Right atrium auricular region (tissue), 2 donors: ENCODE measurements around the gene SLC66A2. TPM values are rescaled to one million over a fixed set of nuclear protein-coding genes. Genes with fewer than 3 reads are reported as not detected.

ENCODE experiments used
- DNase-seq: peaks from one replicate; pipeline ENCODE4 v3.0.0-alpha.2; 2019; ENCODE audit warnings: low spot score
- H3K27ac ChIP-seq, 2 donors: fragments of 200-600 bp; sonication (generic); 1 replicate in 1 of 2; 2 replicates in 1 of 2; pipeline ENCODE4 v1.5.1; 2016 to 2019
- H3K27me3 ChIP-seq, 2 donors: fragments of 200-600 bp; sonication (generic); one replicate each; pipeline versions ENCODE4 v1.5.1 to v1.6.0; 2017 to 2019
- H3K36me3 ChIP-seq: fragments of 200-600 bp; sonication (generic); one replicate; pipeline ENCODE4 v1.5.1; 2016
- H3K4me1 ChIP-seq, 2 donors: fragments of 200-600 bp; sonication (generic); one replicate each; pipeline versions ENCODE4 v1.5.1 to v1.6.0; 2017 to 2019
- H3K4me3 ChIP-seq, 2 donors: fragments of 200-600 bp; sonication (generic); 1 replicate in 1 of 2; 2 replicates in 1 of 2; pipeline ENCODE4 v1.5.1; 2017 to 2019; ENCODE audit warnings: mild to moderate bottlenecking in 1 of 2, moderate library complexity in 1 of 2
- H3K9me3 ChIP-seq, 2 donors: fragments of 200-600 bp; sonication (generic); one replicate each; pipeline ENCODE4 v1.5.1; 2019
- total RNA-seq, 2 donors: library from RNA; depleted of rRNA; stranded (reverse); fragments of >200 nt; gene quantifications; one replicate each; pipeline ENCODE4 v1.1.0, GENCODE V29; 2016
- TF ChIP-seq, protein P1 (sequence below), 2 donors: fragments of 200-600 bp; sonication (generic); IDR thresholded peaks; one replicate each; pipeline ENCODE4 v1.5.1; 2019; ENCODE audit warnings: antibody characterized with exemption in 2 of 2

SLC66A2 gene
- total RNA-seq, 2 donors from 2014 or later = 21.4 to 22.9 TPM

DNA sequence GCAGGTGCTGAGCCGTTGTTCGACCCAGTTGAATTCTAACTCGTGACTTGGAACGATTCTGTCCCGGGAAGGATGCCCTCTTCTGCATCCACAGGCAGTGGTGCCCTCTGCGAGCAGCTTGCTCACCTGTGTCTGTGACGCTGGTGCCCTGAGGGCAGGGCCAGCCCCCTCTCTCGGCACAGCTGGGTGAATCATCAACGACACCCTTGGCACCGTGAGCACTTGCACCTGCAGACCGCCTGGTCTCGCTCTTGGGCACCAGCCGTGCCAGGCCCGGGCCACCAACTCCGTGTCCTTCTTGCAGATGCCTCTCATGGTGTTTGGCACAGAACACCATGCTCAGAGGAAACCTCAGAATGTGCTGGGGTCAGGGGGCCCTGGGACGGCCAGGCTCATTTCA, 75.0 kb downstream of the SLC66A2 start:
- TF ChIP-seq, protein P1, sequence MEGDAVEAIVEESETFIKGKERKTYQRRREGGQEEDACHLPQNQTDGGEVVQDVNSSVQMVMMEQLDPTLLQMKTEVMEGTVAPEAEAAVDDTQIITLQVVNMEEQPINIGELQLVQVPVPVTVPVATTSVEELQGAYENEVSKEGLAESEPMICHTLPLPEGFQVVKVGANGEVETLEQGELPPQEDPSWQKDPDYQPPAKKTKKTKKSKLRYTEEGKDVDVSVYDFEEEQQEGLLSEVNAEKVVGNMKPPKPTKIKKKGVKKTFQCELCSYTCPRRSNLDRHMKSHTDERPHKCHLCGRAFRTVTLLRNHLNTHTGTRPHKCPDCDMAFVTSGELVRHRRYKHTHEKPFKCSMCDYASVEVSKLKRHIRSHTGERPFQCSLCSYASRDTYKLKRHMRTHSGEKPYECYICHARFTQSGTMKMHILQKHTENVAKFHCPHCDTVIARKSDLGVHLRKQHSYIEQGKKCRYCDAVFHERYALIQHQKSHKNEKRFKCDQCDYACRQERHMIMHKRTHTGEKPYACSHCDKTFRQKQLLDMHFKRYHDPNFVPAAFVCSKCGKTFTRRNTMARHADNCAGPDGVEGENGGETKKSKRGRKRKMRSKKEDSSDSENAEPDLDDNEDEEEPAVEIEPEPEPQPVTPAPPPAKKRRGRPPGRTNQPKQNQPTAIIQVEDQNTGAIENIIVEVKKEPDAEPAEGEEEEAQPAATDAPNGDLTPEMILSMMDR (IDR thresholded peaks at IDR 0.05) = no peak
- no peaks in the 10 kb centered on the region for H3K36me3 ChIP-seq
- no peaks in the 10 kb centered on the region for H3K27me3 ChIP-seq
- no peak overlapping the region for H3K4me3 ChIP-seq
- H3K9me3 ChIP-seq = no peaks in the 10 kb centered on the region
- no peak overlapping the region for H3K27ac ChIP-seq
- no peaks in the 10 kb centered on the region for H3K4me1 ChIP-seq
- no peak for DNase-seq

DNA sequence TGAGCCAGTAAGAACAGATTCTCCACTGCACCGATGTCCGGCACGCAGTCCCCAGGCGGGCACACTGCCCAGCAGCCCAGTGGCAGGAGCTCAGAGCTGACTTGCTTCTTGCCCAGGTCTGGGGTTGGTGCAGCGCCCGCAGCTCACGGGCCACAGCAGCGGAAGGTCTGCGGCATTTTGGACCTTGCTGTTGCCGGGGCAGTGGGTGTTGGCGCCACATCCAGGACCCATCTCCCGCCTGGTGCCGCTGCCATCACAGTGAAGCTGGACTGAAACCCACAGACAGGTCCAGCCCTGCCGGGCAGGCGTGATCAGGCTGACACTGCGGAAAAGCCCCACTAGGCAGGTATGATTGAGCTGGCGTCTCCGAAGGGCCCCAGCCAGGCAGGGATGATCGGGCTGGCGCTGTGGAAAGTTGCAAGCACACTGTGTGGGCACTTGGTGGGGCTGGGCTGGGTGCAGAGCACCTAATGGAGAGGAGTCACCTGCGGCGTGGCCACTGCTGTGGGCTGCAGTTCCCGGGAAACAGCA, 75.5 kb downstream of the SLC66A2 start:
- H3K27ac ChIP-seq = no peak overlapping the region
- TF ChIP-seq, protein P1 (IDR thresholded peaks at IDR 0.05) = no peak
- no peak overlapping the region for H3K4me3 ChIP-seq
- peak; percentile 32 for DNase-seq
- H3K9me3 ChIP-seq = no peaks in the 10 kb centered on the region
- no peaks in the 10 kb centered on the region for H3K4me1 ChIP-seq
- no peaks in the 10 kb centered on the region for H3K27me3 ChIP-seq
- no peaks in the 10 kb centered on the region for H3K36me3 ChIP-seq

DNA sequence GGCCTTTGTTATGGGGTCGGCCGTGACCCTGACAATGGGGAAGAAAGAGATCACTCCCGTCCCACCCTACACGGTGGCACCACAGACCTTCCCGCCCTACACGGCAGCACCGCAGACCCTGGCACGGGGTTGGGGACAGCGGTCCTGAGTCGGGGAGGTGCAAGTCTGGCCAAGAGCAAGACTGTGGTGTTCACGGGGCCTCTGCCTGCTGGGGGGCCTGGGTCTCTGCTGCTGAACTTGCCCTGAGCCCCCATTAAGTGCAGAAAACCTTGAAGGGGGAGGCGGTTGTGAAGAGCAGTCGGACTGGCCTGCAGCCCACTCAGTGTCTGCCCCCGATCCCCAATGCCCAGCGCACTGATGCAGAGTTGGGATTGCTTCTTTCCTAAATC, 75.9 kb downstream of the SLC66A2 start:
- no peaks in the 10 kb centered on the region for H3K36me3 ChIP-seq
- no peaks in the 10 kb centered on the region for H3K27me3 ChIP-seq
- DNase-seq = peak; percentile 34
- no peaks in the 10 kb centered on the region for H3K4me1 ChIP-seq
- no peaks in the 10 kb centered on the region for H3K9me3 ChIP-seq
- TF ChIP-seq, protein P1 (IDR thresholded peaks at IDR 0.05) = no peak
- H3K4me3 ChIP-seq = no peak overlapping the region
- H3K27ac ChIP-seq = no peak overlapping the region

DNA sequence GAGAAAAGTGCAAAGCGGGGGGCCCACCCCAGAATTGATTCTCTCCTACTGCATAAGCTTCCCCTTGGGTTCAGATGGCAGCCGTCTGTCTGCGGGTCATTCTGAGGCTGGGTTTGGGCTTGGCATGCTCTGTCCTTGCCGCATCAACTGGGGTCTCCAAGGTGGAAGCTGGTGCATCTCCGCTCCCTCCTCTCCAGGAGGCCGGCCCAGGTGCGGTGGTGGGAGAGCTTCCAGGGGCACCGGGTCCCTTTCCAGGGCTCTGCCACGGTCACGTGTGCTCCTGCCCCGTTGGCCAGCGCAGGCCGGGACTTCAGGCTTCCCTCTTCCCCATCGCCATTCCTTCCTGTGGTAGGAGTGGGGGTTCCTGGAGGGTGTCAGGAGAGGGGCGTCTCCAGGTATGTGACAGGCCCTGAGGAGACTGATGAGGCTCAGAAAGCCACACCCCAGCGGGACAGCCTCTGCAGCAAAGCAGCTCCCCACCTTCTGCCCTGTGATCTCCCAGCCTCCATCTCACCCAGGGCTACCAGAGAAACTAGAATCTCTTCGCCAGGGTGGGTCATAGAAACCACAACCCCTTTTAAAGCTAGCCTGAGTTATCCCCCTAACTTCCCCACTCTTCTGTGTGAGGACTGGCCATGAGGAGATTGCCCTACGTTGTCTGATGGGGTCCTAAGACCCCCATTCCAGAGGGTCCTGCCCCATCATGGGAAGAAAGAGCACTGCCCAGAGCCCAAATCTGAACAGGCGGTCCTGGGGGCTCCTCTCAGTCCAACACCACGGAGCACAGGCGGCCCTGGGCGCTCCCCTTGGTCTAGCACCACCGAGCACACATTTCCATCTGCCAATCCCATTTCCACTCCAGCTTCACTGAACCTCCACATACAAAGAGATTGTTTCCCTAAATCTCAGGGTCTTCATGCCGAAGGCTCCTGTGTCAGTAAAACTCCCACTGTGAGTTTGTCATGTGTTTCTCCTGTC, 76.6 kb downstream of the SLC66A2 start:
- no peaks in the 10 kb centered on the region for H3K36me3 ChIP-seq

DNA sequence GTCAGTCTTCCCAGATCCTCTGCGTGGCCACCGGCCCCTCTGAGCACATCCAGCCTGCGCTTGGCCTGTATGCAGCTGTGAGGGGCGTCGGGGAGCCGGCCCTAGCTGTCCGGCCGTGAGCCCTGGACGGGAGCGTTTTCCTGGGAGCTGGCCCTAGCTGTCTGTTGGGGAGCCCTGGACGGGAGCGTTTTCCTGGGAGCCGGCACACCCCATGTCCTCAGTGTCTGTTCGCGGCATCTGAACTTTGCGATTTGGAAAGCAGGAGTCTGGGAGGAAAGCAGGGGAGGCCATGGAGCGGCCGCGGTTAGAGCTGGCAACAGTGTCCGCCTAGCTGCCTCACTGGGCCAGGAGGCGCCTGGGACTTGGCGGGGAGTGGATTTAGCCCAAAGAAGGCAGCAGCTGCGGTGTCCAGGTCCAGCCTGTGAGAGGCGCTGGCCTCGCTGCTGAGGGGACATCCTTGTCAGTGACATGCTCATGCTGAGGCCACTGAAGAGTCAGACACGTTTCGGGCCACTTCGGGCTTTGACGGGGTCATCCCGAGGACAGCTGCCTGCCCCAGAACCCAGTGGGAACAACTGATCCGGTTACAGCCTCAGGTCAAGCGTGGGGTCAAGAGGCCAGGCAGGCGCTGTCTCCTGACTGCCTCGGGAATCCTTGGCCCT, 77.9 kb downstream of the SLC66A2 start:
- Histone ChIP-seq H3K27me3 (no peaks in the 10 kb centered on the region), H3K9me3 (no peaks in the 10 kb centered on the region), H3K27ac (no peak overlapping the region), H3K4me3 (no peak overlapping the region), H3K36me3 (no peaks in the 10 kb centered on the region), H3K4me1 (no peaks in the 10 kb centered on the region)
- TF ChIP-seq, protein P1 (IDR thresholded peaks at IDR 0.05) = no peak
- DNase-seq = peak; percentile 53

More for the DNA sequence above, 76.6 kb downstream of the SLC66A2 start:
- DNase-seq = peak; percentile 50
- no peak overlapping the region for H3K4me3 ChIP-seq
- H3K9me3 ChIP-seq = no peaks in the 10 kb centered on the region
- H3K27ac ChIP-seq = no peak overlapping the region
- no peaks in the 10 kb centered on the region for H3K27me3 ChIP-seq
- H3K4me1 ChIP-seq = no peaks in the 10 kb centered on the region
- TF ChIP-seq, protein P1 (IDR thresholded peaks at IDR 0.05) = no peak
